NT2/D1 (cell line): ENCODE measurements around the gene RHNO1.

Experiments
- SUZ12 ChIP-seq: IDR thresholded peaks from 2 replicates; pipeline ENCODE4 v1.6.1; 2011; ENCODE audit not compliant: insufficient read length, insufficient read depth; ENCODE audit errors: extremely low read depth
- YY1 ChIP-seq: IDR thresholded peaks from 2 replicates; pipeline ENCODE4 v1.6.1; 2011; ENCODE audit not compliant: insufficient read length, insufficient read depth
- ZNF274 ChIP-seq: IDR thresholded peaks from 2 replicates; pipeline ENCODE4 v1.6.1; 2011; ENCODE audit warnings: mild to moderate bottlenecking, low read depth, low read length

- TF ChIP-seq SUZ12 (no peak), ZNF274 (no peak), YY1 (no peak)
Observed at GRCh38 chr12:2841056-2841650, 35.9 kb upstream of the RHNO1 start.
